Breast epithelium (tissue), 3 donors: Measurements from ENCODE around the gene EHMT2.

Experiments used
- CTCF ChIP-seq, 3 donors: fragments of 450-650 bp; IDR thresholded peaks; one replicate each; pipeline ENCODE4 v1.5.1; 2016 to 2017; ENCODE audit warnings: antibody characterized with exemption in 3 of 3, mild to moderate bottlenecking in 3 of 3, moderate library complexity in 3 of 3
- POLR2A ChIP-seq: fragments of 450-650 bp; IDR thresholded peaks from one replicate; pipeline ENCODE4 v1.6.1; 2016; ENCODE audit warnings: antibody characterized with exemption, mild to moderate bottlenecking, moderate library complexity
- POLR2AphosphoS5 ChIP-seq, 3 donors: sonication (generic); formaldehyde crosslinking; IDR thresholded peaks; one replicate each; pipeline ENCODE4 v1.6.1; 2017; ENCODE audit warnings: antibody characterized with exemption in 3 of 3

GRCh38 chr6:31838968-31839367, 58.5 kb downstream of the EHMT2 start:
- TF ChIP-seq CTCF (IDR thresholded peaks at IDR 0.05) (no peak), POLR2A (no peak), POLR2AphosphoS5 (IDR thresholded peaks at IDR 0.05) (no peak)
